Measurements from ENCODE around the gene ABITRAM. TPM values are rescaled to one million over a fixed set of nuclear protein-coding genes. Genes with fewer than 3 reads are reported as not detected.
"Not testable (repeated sequence)": the region's sequence is repeated elsewhere in the genome, so short reads cannot be mapped to it uniquely, and the experiment has no call there.

The ABITRAM gene
- total RNA-seq, 1 experiment from 2014 or later: 22.5 TPM

GRCh38 chr9:108899023-108899695, 35.0 kb upstream of the ABITRAM start:
- H3K27me3 ChIP-seq (ENCODE audit: low read length); H3K4me2 ChIP-seq (ENCODE audit: low read depth, low read length, poor library complexity, severe bottlenecking); H3K27ac ChIP-seq (ENCODE audit: low read length); H3K4me1 ChIP-seq (ENCODE audit: low read length); H3K79me2 ChIP-seq (ENCODE audit: low read length); DNase-seq; H3K9me3 ChIP-seq (ENCODE audit: low read length); H3K9me2 ChIP-seq (replicated peaks; ENCODE audit: insufficient read depth, low read length); H2AFZ ChIP-seq (ENCODE audit: low read length); H3K9ac ChIP-seq (ENCODE audit: low read length); H3K4me3 ChIP-seq (ENCODE audit: low read length); H4K20me1 ChIP-seq (ENCODE audit: insufficient read depth, low read depth, low read length): not testable (repeated sequence)
- peaks cover 53% of the 10 kb centered on the region; the same call in 1 of the 2 replicates for H3K36me3 ChIP-seq (ENCODE audit: insufficient read depth, low read length)

GRCh38 chr9:108900176-108900575, 34.0 kb upstream of the ABITRAM start:
- Histone ChIP-seq H3K4me1 (ENCODE audit: low read length) (no peaks in the 10 kb centered on the region), H4K20me1 (ENCODE audit: insufficient read depth, low read depth, low read length) (no peaks in the 10 kb centered on the region), H3K9ac (ENCODE audit: low read length) (no peak overlapping the region), H3K27ac (ENCODE audit: low read length) (no peak overlapping the region), H3K36me3 (ENCODE audit: insufficient read depth, low read length) (peaks cover 54% of the 10 kb centered on the region; the same call in 1 of the 2 replicates), H3K9me3 (ENCODE audit: low read length) (no peaks in the 10 kb centered on the region), H3K4me2 (ENCODE audit: low read depth, low read length, poor library complexity, severe bottlenecking) (no peak overlapping the region), H3K4me3 (ENCODE audit: low read length) (no peak overlapping the region), H3K79me2 (ENCODE audit: low read length) (no peaks in the 10 kb centered on the region), H3K9me2 (replicated peaks; ENCODE audit: insufficient read depth, low read length) (no peaks in the 10 kb centered on the region), H3K27me3 (ENCODE audit: low read length) (no peaks in the 10 kb centered on the region), H2AFZ (ENCODE audit: low read length) (no peak overlapping the region)
- DNase-seq: no peak

GRCh38 chr9:108903420-108904103, 30.6 kb upstream of the ABITRAM start:
- Histone ChIP-seq H3K4me3 (ENCODE audit: low read length) (no peak overlapping the region), H3K9me3 (ENCODE audit: low read length) (no peaks in the 10 kb centered on the region), H3K79me2 (ENCODE audit: low read length) (no peaks in the 10 kb centered on the region), H4K20me1 (ENCODE audit: insufficient read depth, low read depth, low read length) (no peaks in the 10 kb centered on the region), H3K4me2 (ENCODE audit: low read depth, low read length, poor library complexity, severe bottlenecking) (no peak overlapping the region), H3K9me2 (replicated peaks; ENCODE audit: insufficient read depth, low read length) (no peaks in the 10 kb centered on the region), H3K27ac (ENCODE audit: low read length) (no peak overlapping the region), H3K4me1 (ENCODE audit: low read length) (no peaks in the 10 kb centered on the region), H3K27me3 (ENCODE audit: low read length) (no peaks in the 10 kb centered on the region), H3K36me3 (ENCODE audit: insufficient read depth, low read length) (peaks cover 48% of the 10 kb centered on the region; the same call in 1 of the 2 replicates), H3K9ac (ENCODE audit: low read length) (no peak overlapping the region), H2AFZ (ENCODE audit: low read length) (no peak overlapping the region)
- DNase-seq: no peak

- no peak overlapping the region for H3K27ac ChIP-seq (ENCODE audit: low read length)
- H3K9me3 ChIP-seq (ENCODE audit: low read length): no peaks in the 10 kb centered on the region
- H4K20me1 ChIP-seq (ENCODE audit: insufficient read depth, low read depth, low read length): no peaks in the 10 kb centered on the region
- no peak overlapping the region for H3K9ac ChIP-seq (ENCODE audit: low read length)
- DNase-seq: no peak
- no peaks in the 10 kb centered on the region for H3K4me1 ChIP-seq (ENCODE audit: low read length)
- no peak overlapping the region for H3K4me3 ChIP-seq (ENCODE audit: low read length)
- no peaks in the 10 kb centered on the region for H3K9me2 ChIP-seq (replicated peaks; ENCODE audit: insufficient read depth, low read length)
- no peak overlapping the region for H2AFZ ChIP-seq (ENCODE audit: low read length)
- H3K4me2 ChIP-seq (ENCODE audit: low read depth, low read length, poor library complexity, severe bottlenecking): no peak overlapping the region
- H3K27me3 ChIP-seq (ENCODE audit: low read length): no peaks in the 10 kb centered on the region
- peaks cover 47% of the 10 kb centered on the region; the same call in 1 of the 2 replicates for H3K36me3 ChIP-seq (ENCODE audit: insufficient read depth, low read length)
- no peaks in the 10 kb centered on the region for H3K79me2 ChIP-seq (ENCODE audit: low read length)
These were observed 30.0 kb upstream of the ABITRAM start for GRCh38 chr9:108904161-108904560.

GRCh38 chr9:108905494-108905893, 28.7 kb upstream of the ABITRAM start:
- Histone ChIP-seq H3K27ac (ENCODE audit: low read length) (no peak overlapping the region), H3K4me1 (ENCODE audit: low read length) (no peaks in the 10 kb centered on the region), H3K36me3 (ENCODE audit: insufficient read depth, low read length) (peaks cover 53% of the 10 kb centered on the region; the same call in 1 of the 2 replicates), H3K79me2 (ENCODE audit: low read length) (no peaks in the 10 kb centered on the region), H4K20me1 (ENCODE audit: insufficient read depth, low read depth, low read length) (no peaks in the 10 kb centered on the region), H3K9ac (ENCODE audit: low read length) (no peak overlapping the region), H3K9me3 (ENCODE audit: low read length) (no peaks in the 10 kb centered on the region), H3K4me2 (ENCODE audit: low read depth, low read length, poor library complexity, severe bottlenecking) (no peak overlapping the region), H2AFZ (ENCODE audit: low read length) (no peak overlapping the region), H3K4me3 (ENCODE audit: low read length) (no peak overlapping the region), H3K27me3 (ENCODE audit: low read length) (no peaks in the 10 kb centered on the region), H3K9me2 (replicated peaks; ENCODE audit: insufficient read depth, low read length) (no peaks in the 10 kb centered on the region)
- no peak for DNase-seq

- H3K27ac ChIP-seq (ENCODE audit: low read length): no peak overlapping the region
- H3K4me2 ChIP-seq (ENCODE audit: low read depth, low read length, poor library complexity, severe bottlenecking): no peak overlapping the region
- peaks cover 32% of the 10 kb centered on the region; the same call in 1 of the 2 replicates for H3K36me3 ChIP-seq (ENCODE audit: insufficient read depth, low read length)
These were observed 23.8 kb upstream of the ABITRAM start for GRCh38 chr9:108910402-108910801.

GRCh38 chr9:108910914-108911313, 23.3 kb upstream of the ABITRAM start:
- Histone ChIP-seq H4K20me1 (ENCODE audit: insufficient read depth, low read depth, low read length) (no peaks in the 10 kb centered on the region), H3K27ac (ENCODE audit: low read length) (no peak overlapping the region), H3K27me3 (ENCODE audit: low read length) (no peaks in the 10 kb centered on the region), H2AFZ (ENCODE audit: low read length) (no peak overlapping the region), H3K4me2 (ENCODE audit: low read depth, low read length, poor library complexity, severe bottlenecking) (no peak overlapping the region), H3K4me3 (ENCODE audit: low read length) (no peak overlapping the region), H3K4me1 (ENCODE audit: low read length) (no peaks in the 10 kb centered on the region), H3K79me2 (ENCODE audit: low read length) (no peaks in the 10 kb centered on the region), H3K9ac (ENCODE audit: low read length) (no peak overlapping the region), H3K36me3 (ENCODE audit: insufficient read depth, low read length) (peaks cover 30% of the 10 kb centered on the region; the same call in 1 of the 2 replicates), H3K9me3 (ENCODE audit: low read length) (no peaks in the 10 kb centered on the region), H3K9me2 (replicated peaks; ENCODE audit: insufficient read depth, low read length) (no peaks in the 10 kb centered on the region)
- DNase-seq: no peak

More at GRCh38 chr9:108910402-108910801, 23.8 kb upstream of the ABITRAM start:
- Histone ChIP-seq H2AFZ (ENCODE audit: low read length) (no peak overlapping the region), H3K9me3 (ENCODE audit: low read length) (no peaks in the 10 kb centered on the region), H3K4me1 (ENCODE audit: low read length) (no peaks in the 10 kb centered on the region), H3K79me2 (ENCODE audit: low read length) (no peaks in the 10 kb centered on the region), H3K9me2 (replicated peaks; ENCODE audit: insufficient read depth, low read length) (no peaks in the 10 kb centered on the region), H3K4me3 (ENCODE audit: low read length) (no peak overlapping the region), H3K27me3 (ENCODE audit: low read length) (no peaks in the 10 kb centered on the region), H4K20me1 (ENCODE audit: insufficient read depth, low read depth, low read length) (no peaks in the 10 kb centered on the region), H3K9ac (ENCODE audit: low read length) (no peak overlapping the region)
- no peak for DNase-seq

- no peak for DNase-seq
- Histone ChIP-seq H3K27ac (ENCODE audit: low read length) (no peak overlapping the region), H2AFZ (ENCODE audit: low read length) (no peak overlapping the region), H3K9ac (ENCODE audit: low read length) (no peak overlapping the region), H3K4me1 (ENCODE audit: low read length) (no peaks in the 10 kb centered on the region), H3K9me3 (ENCODE audit: low read length) (no peaks in the 10 kb centered on the region), H3K79me2 (ENCODE audit: low read length) (no peaks in the 10 kb centered on the region), H3K27me3 (ENCODE audit: low read length) (no peaks in the 10 kb centered on the region), H3K4me2 (ENCODE audit: low read depth, low read length, poor library complexity, severe bottlenecking) (no peak overlapping the region), H3K9me2 (replicated peaks; ENCODE audit: insufficient read depth, low read length) (no peaks in the 10 kb centered on the region), H3K4me3 (ENCODE audit: low read length) (no peak overlapping the region), H3K36me3 (ENCODE audit: insufficient read depth, low read length) (peaks cover 30% of the 10 kb centered on the region; the same call in 1 of the 2 replicates), H4K20me1 (ENCODE audit: insufficient read depth, low read depth, low read length) (no peaks in the 10 kb centered on the region)
These were observed 22.4 kb upstream of the ABITRAM start for GRCh38 chr9:108911820-108912219.
